CD4-positive, alpha-beta T cell treated with Interleukin-1 beta for 1 hour (primary cell): Measurements from ENCODE around the gene SLC66A2.
"Not testable (repeated sequence)": the region's sequence is repeated elsewhere in the genome, so short reads cannot be mapped to it uniquely, and the experiment has no call there.

Experiments
- DNase-seq, 2 donors: peaks; one replicate each; pipeline ENCODE4 v3.0.0-alpha.2; 2020 to 2022

SLC66A2 gene

DNA sequence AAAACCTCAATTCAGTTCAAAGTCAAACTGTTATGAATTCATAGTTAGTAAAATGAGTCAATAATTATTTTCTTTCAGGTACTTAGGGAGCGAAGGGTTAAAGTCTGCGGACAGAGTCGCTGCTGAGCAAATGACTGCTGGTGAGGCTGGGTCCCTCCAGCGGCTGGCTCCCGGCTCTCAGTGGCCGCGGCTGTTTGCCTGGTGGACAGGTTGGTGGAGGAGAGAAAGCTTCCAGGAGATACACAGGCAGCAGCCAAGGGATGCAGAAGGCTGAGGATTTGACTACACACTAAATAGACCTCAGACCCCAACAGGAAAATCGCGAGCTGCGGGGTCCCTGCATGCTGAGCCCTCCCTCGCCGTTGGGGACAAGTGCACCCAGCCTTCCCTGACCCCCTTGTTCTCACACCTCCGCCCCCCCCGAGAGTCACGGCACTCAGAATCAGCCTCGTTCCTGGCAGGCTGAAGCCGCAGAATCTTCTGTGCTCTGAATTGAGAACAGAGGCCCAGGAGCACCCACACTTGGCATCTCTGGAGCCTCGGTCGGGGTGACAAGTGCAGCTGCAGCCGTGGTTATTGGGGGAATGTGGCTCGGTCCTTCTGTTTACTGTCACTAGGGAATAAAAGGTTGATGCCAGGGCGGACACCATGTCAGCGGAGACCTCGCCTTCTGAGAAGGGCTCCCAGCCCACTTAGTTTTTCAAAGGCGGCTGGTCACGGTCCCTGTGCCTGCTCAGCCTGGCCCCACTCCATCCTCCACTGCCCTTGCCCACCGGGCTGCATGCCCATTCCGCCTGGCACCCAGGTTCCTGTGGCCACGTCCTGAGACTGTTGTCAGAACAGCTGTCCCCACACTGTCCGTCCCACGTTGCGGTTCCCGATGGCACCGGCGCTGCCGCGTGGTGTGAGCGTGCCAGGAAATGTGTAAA is 74.0 kb downstream of the SLC66A2 start:
- no peak for DNase-seq

DNA sequence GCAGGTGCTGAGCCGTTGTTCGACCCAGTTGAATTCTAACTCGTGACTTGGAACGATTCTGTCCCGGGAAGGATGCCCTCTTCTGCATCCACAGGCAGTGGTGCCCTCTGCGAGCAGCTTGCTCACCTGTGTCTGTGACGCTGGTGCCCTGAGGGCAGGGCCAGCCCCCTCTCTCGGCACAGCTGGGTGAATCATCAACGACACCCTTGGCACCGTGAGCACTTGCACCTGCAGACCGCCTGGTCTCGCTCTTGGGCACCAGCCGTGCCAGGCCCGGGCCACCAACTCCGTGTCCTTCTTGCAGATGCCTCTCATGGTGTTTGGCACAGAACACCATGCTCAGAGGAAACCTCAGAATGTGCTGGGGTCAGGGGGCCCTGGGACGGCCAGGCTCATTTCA is 75.0 kb downstream of the SLC66A2 start:
- DNase-seq, result no peak

DNA sequence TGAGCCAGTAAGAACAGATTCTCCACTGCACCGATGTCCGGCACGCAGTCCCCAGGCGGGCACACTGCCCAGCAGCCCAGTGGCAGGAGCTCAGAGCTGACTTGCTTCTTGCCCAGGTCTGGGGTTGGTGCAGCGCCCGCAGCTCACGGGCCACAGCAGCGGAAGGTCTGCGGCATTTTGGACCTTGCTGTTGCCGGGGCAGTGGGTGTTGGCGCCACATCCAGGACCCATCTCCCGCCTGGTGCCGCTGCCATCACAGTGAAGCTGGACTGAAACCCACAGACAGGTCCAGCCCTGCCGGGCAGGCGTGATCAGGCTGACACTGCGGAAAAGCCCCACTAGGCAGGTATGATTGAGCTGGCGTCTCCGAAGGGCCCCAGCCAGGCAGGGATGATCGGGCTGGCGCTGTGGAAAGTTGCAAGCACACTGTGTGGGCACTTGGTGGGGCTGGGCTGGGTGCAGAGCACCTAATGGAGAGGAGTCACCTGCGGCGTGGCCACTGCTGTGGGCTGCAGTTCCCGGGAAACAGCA is 75.5 kb downstream of the SLC66A2 start:
- no peak for DNase-seq

DNA sequence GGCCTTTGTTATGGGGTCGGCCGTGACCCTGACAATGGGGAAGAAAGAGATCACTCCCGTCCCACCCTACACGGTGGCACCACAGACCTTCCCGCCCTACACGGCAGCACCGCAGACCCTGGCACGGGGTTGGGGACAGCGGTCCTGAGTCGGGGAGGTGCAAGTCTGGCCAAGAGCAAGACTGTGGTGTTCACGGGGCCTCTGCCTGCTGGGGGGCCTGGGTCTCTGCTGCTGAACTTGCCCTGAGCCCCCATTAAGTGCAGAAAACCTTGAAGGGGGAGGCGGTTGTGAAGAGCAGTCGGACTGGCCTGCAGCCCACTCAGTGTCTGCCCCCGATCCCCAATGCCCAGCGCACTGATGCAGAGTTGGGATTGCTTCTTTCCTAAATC is 75.9 kb downstream of the SLC66A2 start:
- DNase-seq, result no peak

DNA sequence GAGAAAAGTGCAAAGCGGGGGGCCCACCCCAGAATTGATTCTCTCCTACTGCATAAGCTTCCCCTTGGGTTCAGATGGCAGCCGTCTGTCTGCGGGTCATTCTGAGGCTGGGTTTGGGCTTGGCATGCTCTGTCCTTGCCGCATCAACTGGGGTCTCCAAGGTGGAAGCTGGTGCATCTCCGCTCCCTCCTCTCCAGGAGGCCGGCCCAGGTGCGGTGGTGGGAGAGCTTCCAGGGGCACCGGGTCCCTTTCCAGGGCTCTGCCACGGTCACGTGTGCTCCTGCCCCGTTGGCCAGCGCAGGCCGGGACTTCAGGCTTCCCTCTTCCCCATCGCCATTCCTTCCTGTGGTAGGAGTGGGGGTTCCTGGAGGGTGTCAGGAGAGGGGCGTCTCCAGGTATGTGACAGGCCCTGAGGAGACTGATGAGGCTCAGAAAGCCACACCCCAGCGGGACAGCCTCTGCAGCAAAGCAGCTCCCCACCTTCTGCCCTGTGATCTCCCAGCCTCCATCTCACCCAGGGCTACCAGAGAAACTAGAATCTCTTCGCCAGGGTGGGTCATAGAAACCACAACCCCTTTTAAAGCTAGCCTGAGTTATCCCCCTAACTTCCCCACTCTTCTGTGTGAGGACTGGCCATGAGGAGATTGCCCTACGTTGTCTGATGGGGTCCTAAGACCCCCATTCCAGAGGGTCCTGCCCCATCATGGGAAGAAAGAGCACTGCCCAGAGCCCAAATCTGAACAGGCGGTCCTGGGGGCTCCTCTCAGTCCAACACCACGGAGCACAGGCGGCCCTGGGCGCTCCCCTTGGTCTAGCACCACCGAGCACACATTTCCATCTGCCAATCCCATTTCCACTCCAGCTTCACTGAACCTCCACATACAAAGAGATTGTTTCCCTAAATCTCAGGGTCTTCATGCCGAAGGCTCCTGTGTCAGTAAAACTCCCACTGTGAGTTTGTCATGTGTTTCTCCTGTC is 76.6 kb downstream of the SLC66A2 start:
- no peak for DNase-seq

DNA sequence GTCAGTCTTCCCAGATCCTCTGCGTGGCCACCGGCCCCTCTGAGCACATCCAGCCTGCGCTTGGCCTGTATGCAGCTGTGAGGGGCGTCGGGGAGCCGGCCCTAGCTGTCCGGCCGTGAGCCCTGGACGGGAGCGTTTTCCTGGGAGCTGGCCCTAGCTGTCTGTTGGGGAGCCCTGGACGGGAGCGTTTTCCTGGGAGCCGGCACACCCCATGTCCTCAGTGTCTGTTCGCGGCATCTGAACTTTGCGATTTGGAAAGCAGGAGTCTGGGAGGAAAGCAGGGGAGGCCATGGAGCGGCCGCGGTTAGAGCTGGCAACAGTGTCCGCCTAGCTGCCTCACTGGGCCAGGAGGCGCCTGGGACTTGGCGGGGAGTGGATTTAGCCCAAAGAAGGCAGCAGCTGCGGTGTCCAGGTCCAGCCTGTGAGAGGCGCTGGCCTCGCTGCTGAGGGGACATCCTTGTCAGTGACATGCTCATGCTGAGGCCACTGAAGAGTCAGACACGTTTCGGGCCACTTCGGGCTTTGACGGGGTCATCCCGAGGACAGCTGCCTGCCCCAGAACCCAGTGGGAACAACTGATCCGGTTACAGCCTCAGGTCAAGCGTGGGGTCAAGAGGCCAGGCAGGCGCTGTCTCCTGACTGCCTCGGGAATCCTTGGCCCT is 77.9 kb downstream of the SLC66A2 start:
- no peak for DNase-seq

DNA sequence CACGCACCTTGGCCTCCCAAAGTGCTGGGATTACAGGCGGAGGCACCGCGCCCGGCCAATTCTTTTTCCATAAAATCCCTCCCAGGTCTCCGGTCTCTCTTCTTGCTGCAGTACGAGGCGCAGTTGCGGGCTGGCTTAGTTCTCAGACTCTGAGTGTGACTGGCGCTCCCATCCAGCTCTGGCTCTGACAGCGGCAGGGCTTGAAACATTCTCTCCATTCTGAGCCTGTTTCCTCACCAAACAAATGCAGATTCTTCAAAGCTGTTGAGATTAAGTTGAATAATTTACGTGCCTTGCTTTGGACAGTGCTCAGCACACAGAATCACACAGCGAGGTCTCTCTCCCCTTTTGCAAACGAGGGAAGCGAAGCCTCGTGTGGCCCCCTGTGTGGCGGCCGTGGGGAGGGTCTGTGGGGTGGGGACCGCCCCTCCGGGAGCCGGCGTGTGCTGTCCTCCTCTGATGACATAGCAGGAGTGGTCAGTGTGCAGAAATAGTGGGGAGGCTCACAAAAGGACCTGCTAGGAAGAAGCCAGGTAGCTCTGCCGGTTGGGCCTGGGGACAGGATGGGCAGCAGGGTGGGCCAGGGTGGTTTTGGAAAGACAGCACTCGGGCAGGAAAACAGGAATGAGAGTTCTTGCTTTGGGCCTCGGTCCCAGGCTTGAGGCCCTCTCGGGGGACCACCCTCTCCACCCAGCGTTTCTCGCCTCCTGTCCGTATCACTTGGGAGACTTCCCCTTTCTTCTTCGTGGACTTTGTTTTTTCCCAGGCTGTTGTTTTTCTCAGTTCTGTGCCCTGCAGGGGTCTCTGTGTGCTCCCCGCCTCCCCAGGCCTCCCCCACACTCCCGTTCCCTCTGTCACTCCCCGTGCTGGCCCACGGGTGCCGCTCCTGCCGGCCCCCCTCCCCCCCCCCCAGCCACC is 78.7 kb downstream of the SLC66A2 start:
- DNase-seq, result no peak

DNA sequence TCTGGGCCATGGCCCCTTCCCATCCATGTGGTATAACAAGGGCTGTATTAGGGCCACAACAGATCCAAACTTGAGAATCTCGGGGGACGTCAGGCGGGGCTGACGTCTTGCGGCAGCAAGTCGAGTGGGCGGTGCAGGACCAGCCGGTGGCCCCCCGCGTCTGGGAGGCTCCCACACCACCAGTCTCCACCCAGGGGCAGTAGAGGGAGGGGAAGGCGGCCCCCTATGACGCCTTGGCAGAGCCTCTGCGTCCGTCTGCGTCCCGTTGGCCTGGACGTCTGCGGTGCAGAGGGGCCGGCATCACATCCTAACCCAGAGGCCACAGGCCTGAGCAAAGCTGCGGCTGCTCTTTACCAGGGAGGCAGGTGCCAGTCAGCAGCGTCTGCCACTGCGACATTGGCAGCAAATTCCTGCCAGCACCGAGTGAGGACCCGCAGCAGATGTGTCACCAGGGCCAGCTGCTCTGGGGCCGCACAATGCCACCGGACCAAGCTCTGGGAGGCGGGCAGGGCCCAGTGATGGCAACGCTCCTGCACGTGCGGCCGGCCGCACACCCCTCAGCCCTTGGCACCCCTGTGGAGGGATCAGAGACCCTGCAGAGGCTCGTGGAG is 79.9 kb downstream of the SLC66A2 start:
- no peak for DNase-seq

DNA sequence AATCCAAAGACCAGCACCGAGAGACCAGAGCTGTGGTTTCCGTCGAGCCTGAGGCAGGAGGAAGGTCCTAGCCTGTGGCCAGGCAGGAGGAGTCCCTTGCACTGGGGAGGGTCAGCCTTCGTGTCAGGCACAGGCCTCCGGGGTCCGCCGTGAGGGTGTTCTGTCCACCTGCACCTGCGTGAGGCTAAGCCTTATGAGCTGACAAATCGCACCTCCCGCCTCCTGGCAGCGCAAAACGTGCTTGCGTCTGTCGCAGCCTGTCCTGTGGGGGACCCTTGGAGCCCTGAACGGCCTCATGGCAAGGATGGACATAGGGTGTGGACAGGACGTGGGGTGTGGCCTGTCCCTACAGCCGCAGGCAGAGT is 80.4 kb downstream of the SLC66A2 start:
- DNase-seq, result no peak

DNA sequence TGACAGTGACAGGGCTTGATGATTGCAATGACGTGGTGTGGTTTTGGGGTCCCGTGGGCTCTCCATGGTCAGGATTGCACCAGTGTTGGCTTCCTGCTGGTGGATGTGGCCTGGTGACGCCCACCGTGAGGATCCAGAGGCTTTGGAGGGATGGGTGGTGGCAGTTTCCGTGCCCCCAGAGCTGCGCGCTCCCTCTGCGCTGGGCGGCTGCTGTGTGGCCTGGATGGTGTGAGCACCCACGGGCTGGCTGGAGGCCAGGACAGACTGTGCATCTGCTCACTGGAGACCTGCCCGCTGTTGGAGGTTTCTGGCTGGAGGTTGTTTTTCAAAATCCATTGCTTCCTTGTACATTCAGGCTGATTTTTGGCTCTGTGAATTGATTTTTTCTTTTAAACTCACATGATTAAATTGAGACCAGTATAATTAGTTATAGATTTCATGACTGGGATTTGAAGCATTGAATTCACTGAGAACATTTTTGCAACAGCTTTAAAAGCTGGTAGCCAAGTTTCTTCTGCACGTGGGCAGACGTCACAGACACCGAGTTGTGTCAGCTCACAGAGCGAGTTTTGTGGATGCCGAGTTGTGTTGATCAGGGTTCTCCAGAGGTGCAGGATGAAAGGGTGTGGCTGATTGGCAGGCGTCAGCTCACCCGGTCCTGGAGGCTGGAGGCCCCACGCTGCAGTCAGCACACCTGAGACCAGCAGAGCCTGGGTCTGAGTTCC is 81.0 kb downstream of the SLC66A2 start:
- no peak for DNase-seq

DNA sequence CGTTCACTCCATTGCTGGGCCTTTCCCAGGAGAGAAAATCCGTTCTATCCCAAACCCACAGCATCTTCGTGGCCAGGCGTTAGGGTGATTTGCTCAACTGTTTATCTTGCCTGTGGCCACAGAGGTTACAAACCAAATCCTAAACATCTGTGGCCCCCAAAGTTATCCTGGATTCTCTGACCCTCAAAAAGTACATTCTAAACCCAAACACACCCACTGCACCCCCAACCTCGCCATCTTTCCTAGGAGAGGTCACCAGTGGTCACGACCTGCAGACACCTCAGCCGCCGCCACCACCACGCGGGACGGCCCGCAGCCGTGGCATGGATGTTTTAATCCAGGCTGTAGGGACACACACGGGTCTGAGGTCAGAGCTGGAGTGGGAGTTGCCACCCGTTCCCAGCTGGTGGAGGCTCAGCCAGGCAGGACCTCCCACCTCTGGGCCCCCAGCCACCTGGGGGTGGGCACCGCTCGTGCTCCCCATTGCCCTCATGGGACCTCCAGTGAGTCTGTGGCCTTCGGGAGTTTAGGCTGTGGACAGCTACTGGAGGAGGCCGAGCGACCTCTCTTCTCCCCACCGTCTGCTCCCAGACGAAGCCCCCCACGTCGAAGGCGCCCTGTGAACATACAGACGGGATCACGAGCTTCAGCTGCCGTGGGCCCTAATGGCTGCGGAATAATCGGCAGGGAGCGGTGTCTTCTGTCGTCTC is 81.7 kb downstream of the SLC66A2 start:
- DNase-seq, result no peak

DNA sequence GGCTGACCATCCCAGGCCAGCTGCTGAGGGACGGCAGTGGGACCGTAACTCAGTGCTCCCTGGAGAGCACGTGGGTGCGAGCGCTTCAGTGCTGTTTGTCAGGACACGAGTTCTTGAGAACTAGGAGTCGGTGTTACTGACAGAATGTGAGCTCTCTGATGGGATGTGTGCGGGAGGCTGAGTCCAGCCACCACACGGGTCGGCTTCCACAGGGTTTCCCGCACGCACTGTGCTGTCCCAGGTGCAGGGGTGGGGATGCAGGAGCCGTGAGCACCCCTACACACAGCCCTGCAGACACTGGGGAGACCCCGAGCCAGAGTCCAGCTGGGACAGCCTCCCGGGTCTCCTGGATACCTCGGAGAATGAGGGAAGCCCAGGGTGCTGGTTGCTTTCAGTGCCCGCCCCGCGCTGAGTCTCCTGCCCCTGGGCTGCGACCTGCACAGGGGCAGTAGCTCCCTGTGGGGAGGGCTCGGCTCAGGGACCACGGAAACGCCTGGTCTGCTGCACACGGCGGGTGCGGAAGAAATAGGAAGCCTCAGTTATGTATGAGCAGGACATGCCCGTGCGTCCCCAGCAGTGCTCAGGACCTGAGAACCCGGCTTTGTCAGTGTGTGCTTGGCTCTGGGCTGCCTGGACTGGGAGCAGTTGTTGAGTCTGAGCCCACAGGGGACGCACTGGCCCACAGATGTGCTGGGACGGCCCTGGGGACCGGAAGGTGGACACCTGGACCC is 82.5 kb downstream of the SLC66A2 start:
- no peak for DNase-seq

DNA sequence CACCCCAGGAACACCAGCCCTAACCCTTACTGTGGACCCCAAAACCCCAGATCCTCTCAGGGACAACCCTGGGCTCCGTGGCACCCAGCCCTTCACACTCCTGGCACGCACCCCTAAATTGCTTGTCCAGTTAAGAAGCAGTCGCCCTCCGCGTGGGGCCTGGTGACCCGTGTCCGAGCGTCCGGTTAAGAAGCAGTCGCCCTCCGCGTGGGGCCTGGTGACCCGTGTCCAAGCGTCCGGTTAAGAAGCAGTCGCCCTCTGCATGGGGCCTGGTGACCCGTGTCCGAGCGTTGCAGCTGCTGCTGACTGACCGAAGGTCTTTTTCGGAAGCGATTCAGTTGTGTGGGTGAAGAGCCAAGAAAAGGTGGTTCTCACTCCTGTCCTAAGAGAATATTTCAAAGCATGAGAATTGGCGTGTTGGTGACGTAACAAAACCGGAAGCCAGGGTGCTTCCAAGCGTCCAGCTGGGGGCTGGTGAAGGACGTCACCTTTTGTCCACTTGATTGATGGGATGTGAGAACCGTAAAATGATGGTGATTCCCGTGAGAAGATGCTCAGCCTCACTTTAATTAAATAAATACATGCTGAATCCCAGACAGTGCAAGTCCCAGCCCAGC is 83.2 kb downstream of the SLC66A2 start:
- DNase-seq, result no peak

DNA sequence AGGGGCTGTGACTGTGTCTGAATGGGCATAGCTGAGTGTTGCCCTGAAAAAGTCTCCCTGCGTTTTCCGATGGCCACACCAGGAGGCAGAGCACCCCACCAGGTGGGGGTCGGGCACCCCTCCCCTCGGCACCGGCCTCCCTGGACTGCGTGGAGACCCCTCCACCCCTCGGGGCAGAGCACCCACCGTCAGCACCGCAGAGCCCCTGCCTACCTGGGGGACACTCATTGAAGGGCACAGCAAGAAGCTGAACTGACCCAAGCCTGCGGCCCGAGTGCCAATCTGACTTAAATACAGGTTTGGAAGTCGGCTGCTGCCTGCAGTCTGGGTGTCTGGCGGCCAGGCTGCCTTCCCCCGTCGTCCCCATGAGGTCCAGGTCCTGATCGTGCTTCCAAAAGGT is 83.8 kb downstream of the SLC66A2 start:
- no peak for DNase-seq

DNA sequence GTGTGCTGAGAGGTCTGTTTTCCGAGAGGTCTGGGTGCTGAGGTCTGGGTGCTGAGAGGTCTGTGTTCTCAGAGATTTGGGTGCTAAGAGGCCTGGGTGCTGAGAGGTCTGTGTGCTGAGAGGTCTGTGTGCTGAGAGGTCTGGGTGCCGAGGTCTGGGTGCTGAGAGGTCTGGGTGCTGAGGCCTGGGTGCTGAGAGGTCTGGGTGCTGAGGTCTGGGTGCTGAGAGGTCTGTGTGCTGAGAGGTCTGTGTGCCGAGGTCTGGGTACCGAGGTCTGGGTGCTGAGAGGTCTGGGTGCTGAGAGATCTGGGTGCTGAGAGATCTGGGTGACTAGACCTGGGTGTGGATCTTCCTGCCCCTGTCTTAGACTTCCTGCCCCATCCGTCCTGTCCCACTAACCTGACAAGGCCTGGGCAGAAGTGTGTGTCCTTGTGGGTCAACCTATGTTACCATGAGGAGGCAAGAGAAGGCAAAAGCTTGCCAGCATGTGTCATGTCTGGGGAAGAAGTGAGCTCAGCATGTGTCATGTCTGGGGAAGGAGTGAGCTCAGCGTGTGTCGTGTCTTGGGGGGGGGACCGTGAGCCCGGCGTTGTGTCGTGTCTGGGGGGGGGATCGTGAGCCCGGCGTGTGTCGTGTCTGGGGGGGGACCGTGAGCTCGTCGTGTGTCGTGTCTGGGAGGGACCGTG is 84.4 kb downstream of the SLC66A2 start:
- DNase-seq, result no peak

DNA sequence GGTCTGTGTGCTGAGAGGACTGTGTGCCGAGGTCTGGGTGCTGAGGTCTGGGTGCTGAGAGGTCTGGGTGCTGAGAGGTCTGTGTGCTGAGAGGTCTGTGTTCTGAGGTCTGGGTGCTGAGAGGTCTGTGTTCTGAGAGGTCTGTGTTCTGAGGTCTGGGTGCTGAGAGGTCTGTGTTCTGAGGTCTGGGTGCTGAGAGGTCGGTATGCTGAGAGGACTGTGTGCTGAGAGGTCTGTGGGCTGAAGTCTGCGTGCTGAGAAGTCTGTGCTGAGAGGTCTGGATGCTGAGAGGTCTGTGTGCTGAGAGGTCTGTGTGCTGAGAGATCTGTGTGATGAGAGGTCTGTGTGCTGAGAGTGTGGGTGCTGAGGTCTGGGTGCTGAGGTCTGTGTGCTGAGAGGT is 85.5 kb downstream of the SLC66A2 start:
- not testable (repeated sequence) for DNase-seq

DNA sequence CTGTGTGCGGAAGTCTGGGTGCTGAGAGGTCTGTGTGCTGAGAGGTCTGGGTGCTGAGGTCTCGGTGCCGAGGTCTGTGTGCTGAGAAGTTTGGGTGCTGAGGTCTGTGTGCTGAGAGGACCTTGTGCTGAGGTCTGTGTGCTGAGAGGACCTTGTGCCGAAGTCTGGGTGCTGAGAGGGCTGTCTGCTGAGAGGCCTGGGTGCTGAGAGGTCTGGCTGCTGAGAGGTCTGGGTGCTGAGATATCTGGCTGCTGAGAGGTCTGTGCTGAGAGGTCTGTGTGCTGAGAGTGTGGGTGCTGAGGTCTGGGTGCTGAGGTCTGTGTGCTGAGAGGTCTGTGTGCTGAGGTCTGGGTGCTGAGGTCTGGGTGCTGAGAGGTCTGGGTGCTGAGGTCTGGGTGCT is 86.5 kb downstream of the SLC66A2 start:
- not testable (repeated sequence) for DNase-seq
